Cerebellar cortex (tissue), 1 donor: Measurements from ENCODE around the gene MCCC1.
"Not testable (repeated sequence)": the region's sequence is repeated elsewhere in the genome, so short reads cannot be mapped to it uniquely, and the experiment has no call there.

Experiments
- DNase-seq: peaks from one replicate; pipeline ENCODE4 v3.0.0-alpha.2; 2015; ENCODE audit warnings: low spot score

Gene MCCC1

GRCh38 chr3:183103950-183104349 lies 4.7 kb upstream of the MCCC1 start:
- not testable (repeated sequence) for DNase-seq

GRCh38 chr3:183101040-183101439 lies 1.7 kb upstream of the MCCC1 start:
- DNase-seq = not testable (repeated sequence)

GRCh38 chr3:183100376-183100775 lies 1.1 kb upstream of the MCCC1 start:
- no peak for DNase-seq

- DNase-seq = peak; percentile 3
Measured at GRCh38 chr3:183099838-183100204, 525 bp upstream of the MCCC1 start.

- DNase-seq = no peak
Measured at GRCh38 chr3:183098536-183099025, 715 bp downstream of the MCCC1 start.

- DNase-seq = no peak
Measured at GRCh38 chr3:183094711-183095110, 4.6 kb downstream of the MCCC1 start.

- DNase-seq = no peak
Measured at GRCh38 chr3:183092256-183092655, 7.0 kb downstream of the MCCC1 start.

- no peak for DNase-seq
Measured at GRCh38 chr3:183087184-183087583, 12.1 kb downstream of the MCCC1 start.

- peak; percentile 7 for DNase-seq
Measured at GRCh38 chr3:183085634-183086390, 13.5 kb downstream of the MCCC1 start.

- no peak for DNase-seq
Measured at GRCh38 chr3:183082355-183082915, 16.9 kb downstream of the MCCC1 start.

GRCh38 chr3:183081459-183082183 lies 17.7 kb downstream of the MCCC1 start:
- peak; percentile 12 for DNase-seq

GRCh38 chr3:183080628-183081027 lies 18.7 kb downstream of the MCCC1 start:
- DNase-seq = no peak

- no peak for DNase-seq
Measured at GRCh38 chr3:183074881-183075280, 24.4 kb downstream of the MCCC1 start.

- no peak for DNase-seq
Measured at GRCh38 chr3:183074261-183074660, 25.0 kb downstream of the MCCC1 start.

GRCh38 chr3:183073839-183074238 lies 25.5 kb downstream of the MCCC1 start:
- no peak for DNase-seq

GRCh38 chr3:183070892-183071291 lies 28.4 kb downstream of the MCCC1 start:
- no peak for DNase-seq

- DNase-seq = no peak
Measured at GRCh38 chr3:183069086-183069485, 30.2 kb downstream of the MCCC1 start.

- not testable (repeated sequence) for DNase-seq
Measured at GRCh38 chr3:183066891-183067290, 32.4 kb downstream of the MCCC1 start.

GRCh38 chr3:183064475-183064874 lies 34.8 kb downstream of the MCCC1 start:
- no peak for DNase-seq

- DNase-seq = no peak
Measured at GRCh38 chr3:183061391-183062172, 37.7 kb downstream of the MCCC1 start.

GRCh38 chr3:183058351-183058750 lies 40.9 kb downstream of the MCCC1 start:
- DNase-seq = no peak

- no peak for DNase-seq
Measured at GRCh38 chr3:183050706-183051105, 48.6 kb downstream of the MCCC1 start.
